Tongue (tissue), 2 donors: ENCODE data around the gene HYLS1. TPM values are rescaled to one million over a fixed set of nuclear protein-coding genes. Genes with fewer than 3 reads are reported as not detected.

Source experiments
- DNase-seq: peaks from one replicate; pipeline ENCODE4 v3.0.0-alpha.2; 2015
- total RNA-seq: library from RNA; depleted of rRNA; stranded (reverse); fragments of >200 nt; gene quantifications from one replicate; pipeline ENCODE4 v1.2.3, GENCODE V29; 2014

HYLS1 gene
- total RNA-seq, 1 donor from 2014 or later: 4.6 TPM

GRCh38 chr11:125934473-125934872 is 47.0 kb downstream of the HYLS1 start:
- DNase-seq: no peak

GRCh38 chr11:125935056-125935455 is 47.6 kb downstream of the HYLS1 start:
- DNase-seq: no peak

- peak; percentile 81 for DNase-seq
Observed at GRCh38 chr11:125935618-125936199, 48.2 kb downstream of the HYLS1 start.

- DNase-seq: no peak
Observed at GRCh38 chr11:125938418-125938817, 51.0 kb downstream of the HYLS1 start.

GRCh38 chr11:125939081-125939521 is 51.6 kb downstream of the HYLS1 start:
- DNase-seq: peak; percentile 62

- no peak for DNase-seq
Observed at GRCh38 chr11:125940145-125940544, 52.7 kb downstream of the HYLS1 start.

GRCh38 chr11:125941267-125941618 is 53.8 kb downstream of the HYLS1 start:
- no peak for DNase-seq

GRCh38 chr11:125941619-125942611 is 54.4 kb downstream of the HYLS1 start:
- DNase-seq: peak; percentile 91

- DNase-seq: no peak
Observed at GRCh38 chr11:125942771-125943428, 55.4 kb downstream of the HYLS1 start.

GRCh38 chr11:125943661-125944349 is 56.3 kb downstream of the HYLS1 start:
- no peak for DNase-seq

- no peak for DNase-seq
Observed at GRCh38 chr11:125944350-125945010, 57.0 kb downstream of the HYLS1 start.

GRCh38 chr11:125945011-125945796 is 57.7 kb downstream of the HYLS1 start:
- no peak for DNase-seq

- DNase-seq: no peak
Observed at GRCh38 chr11:125945797-125946520, 58.5 kb downstream of the HYLS1 start, which contains the start of gene VSIG10L2. Gene VSIG10L2, plus strand, starts transcription at chr11:125946044. Its CDS starts 12 bp downstream, at chr11:125946056.

- DNase-seq: no peak
Observed at GRCh38 chr11:125946712-125947418, 59.4 kb downstream of the HYLS1 start.

GRCh38 chr11:125947419-125948277 is 60.2 kb downstream of the HYLS1 start:
- DNase-seq: no peak

- no peak for DNase-seq
Observed at GRCh38 chr11:125948278-125949051, 61.0 kb downstream of the HYLS1 start.
